ENCODE results near the gene ZC3HAV1.

GRCh38 chr7:139112741-139113250 lies 3.3 kb upstream of the ZC3HAV1 start:
- no peak for TF ChIP-seq FOXM1 (IDR thresholded peaks at IDR 0.05; ENCODE audit: borderline replicate concordance)
- no peak for TF ChIP-seq NFRKB (IDR thresholded peaks at IDR 0.05)
- no peak for TF ChIP-seq SUZ12 (IDR thresholded peaks at IDR 0.05)

Data from HEK293T (cell line).